Measurements from ENCODE around the gene ARHGAP33.

- TF ChIP-seq, protein P1, sequence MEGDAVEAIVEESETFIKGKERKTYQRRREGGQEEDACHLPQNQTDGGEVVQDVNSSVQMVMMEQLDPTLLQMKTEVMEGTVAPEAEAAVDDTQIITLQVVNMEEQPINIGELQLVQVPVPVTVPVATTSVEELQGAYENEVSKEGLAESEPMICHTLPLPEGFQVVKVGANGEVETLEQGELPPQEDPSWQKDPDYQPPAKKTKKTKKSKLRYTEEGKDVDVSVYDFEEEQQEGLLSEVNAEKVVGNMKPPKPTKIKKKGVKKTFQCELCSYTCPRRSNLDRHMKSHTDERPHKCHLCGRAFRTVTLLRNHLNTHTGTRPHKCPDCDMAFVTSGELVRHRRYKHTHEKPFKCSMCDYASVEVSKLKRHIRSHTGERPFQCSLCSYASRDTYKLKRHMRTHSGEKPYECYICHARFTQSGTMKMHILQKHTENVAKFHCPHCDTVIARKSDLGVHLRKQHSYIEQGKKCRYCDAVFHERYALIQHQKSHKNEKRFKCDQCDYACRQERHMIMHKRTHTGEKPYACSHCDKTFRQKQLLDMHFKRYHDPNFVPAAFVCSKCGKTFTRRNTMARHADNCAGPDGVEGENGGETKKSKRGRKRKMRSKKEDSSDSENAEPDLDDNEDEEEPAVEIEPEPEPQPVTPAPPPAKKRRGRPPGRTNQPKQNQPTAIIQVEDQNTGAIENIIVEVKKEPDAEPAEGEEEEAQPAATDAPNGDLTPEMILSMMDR (conservative IDR thresholded peaks at IDR 0.05 in 1 of 2, IDR thresholded peaks at IDR 0.05 in 1 of 2; ENCODE audit: extremely low read depth in 1 of 2, insufficient read depth in 1 of 2, low read depth in 1 of 2, low read length in 2 of 2): no peak
- no peak for TF ChIP-seq EZH2 (IDR thresholded peaks at IDR 0.05; ENCODE audit: borderline replicate concordance, low read length)
These were observed 35.3 kb upstream of the ARHGAP33 start for GRCh38 chr19:35740108-35740422.
